HEK293 (cell line): Measurements from ENCODE around the gene ADAMTSL3.

Source experiments
- CTCF ChIA-PET: fragments of 350-600 bp; formaldehyde crosslinking; extraction: SDS; loops from one replicate; lab custom pipeline; 2021; ENCODE audit warnings: antibody characterized with exemption; lab: Yijun Ruan, JAX
- POLR2A ChIA-PET: fragments of 300-600 bp; formaldehyde crosslinking; extraction: SDS; loops from one replicate; lab custom pipeline; 2020; ENCODE audit warnings: antibody characterized with exemption, inconsistent platforms; lab: Yijun Ruan, JAX
- H3K27ac ChIP-seq: fragments of 200-500 bp; sonication (Bioruptor generic); 2 replicates; pipeline ENCODE4 v1.5.1; 2014; ENCODE audit warnings: low read depth, low read length, control low read depth, inconsistent platforms; ENCODE audit errors: extremely low read depth
- H3K36me3 ChIP-seq, 2 experiments: fragments of 200-500 bp in 1 of 2; sonication (Bioruptor generic) in 1 of 2; 1 replicate in 1 of 2; 2 replicates in 1 of 2; pipeline ENCODE4 v1.5.1; 2014 to 2017; ENCODE audit warnings: inconsistent platforms in 2 of 2, low read length in 2 of 2; ENCODE audit not compliant: control insufficient read depth in 2 of 2, insufficient read depth in 1 of 2
- H3K4me1 ChIP-seq: fragments of 200-500 bp; sonication (Bioruptor generic); 2 replicates; pipeline ENCODE4 v1.5.1; 2014; ENCODE audit warnings: mild to moderate bottlenecking, low read length, inconsistent platforms; ENCODE audit not compliant: control insufficient read depth, insufficient read depth
- H3K4me3 ChIP-seq: 2 replicates; pipeline ENCODE4 v1.5.1; 2011; ENCODE audit warnings: low read depth, mild to moderate bottlenecking, control low read depth, low read length, moderate library complexity
- H3K9me3 ChIP-seq: fragments of 200-500 bp; sonication (Bioruptor generic); 2 replicates; pipeline ENCODE4 v1.5.1; 2014; ENCODE audit warnings: low read depth, low read length, inconsistent platforms; ENCODE audit not compliant: control insufficient read depth, insufficient read depth
- SCRT2 ChIP-seq: fragments of 450-650 bp; formaldehyde crosslinking; IDR thresholded peaks from 2 replicates; pipeline ENCODE4 v1.5.1; 2016; ENCODE audit warnings: missing biosample characterization, missing genetic modification characterization
- SP2 ChIP-seq: fragments of 450-650 bp; formaldehyde crosslinking; IDR thresholded peaks from 2 replicates; pipeline ENCODE4 v1.5.1; 2016; ENCODE audit warnings: missing biosample characterization, missing genetic modification characterization
- TRIM28 ChIP-seq: IDR thresholded peaks from 2 replicates; pipeline ENCODE4 v1.6.1; 2011; ENCODE audit warnings: low read length, control low read depth, borderline replicate concordance
- ZEB2 ChIP-seq: fragments of 450-650 bp; formaldehyde crosslinking; IDR thresholded peaks from 2 replicates; pipeline ENCODE4 v1.5.1; 2016; ENCODE audit warnings: missing biosample characterization, missing genetic modification characterization
- ZFP3 ChIP-seq: fragments of 450-650 bp; formaldehyde crosslinking; IDR thresholded peaks from 2 replicates; pipeline ENCODE4 v1.5.1; 2016; ENCODE audit warnings: low read depth, missing biosample characterization, missing genetic modification characterization
- ZFP69B ChIP-seq: fragments of 450-650 bp; formaldehyde crosslinking; IDR thresholded peaks from 2 replicates; pipeline ENCODE4 v1.5.1; 2016; ENCODE audit warnings: missing biosample characterization, missing genetic modification characterization
- ZNF335 ChIP-seq: fragments of 450-650 bp; formaldehyde crosslinking; conservative IDR thresholded peaks from 2 replicates; pipeline ENCODE4 v1.5.1; 2016; ENCODE audit warnings: missing biosample characterization, missing genetic modification characterization
- ZNF624 ChIP-seq: fragments of 450-650 bp; formaldehyde crosslinking; IDR thresholded peaks from 2 replicates; pipeline ENCODE4 v1.5.1; 2017; ENCODE audit warnings: missing biosample characterization, missing genetic modification characterization
- ZNF677 ChIP-seq: fragments of 450-650 bp; IDR thresholded peaks from 2 replicates; pipeline ENCODE4 v1.5.0; 2018; ENCODE audit warnings: missing biosample characterization, mild to moderate bottlenecking, missing genetic modification characterization, moderate library complexity
- ZSCAN30 ChIP-seq: fragments of 450-650 bp; IDR thresholded peaks from 2 replicates; pipeline ENCODE4 v1.5.1; 2018; ENCODE audit warnings: missing biosample characterization, mild to moderate bottlenecking, missing genetic modification characterization, moderate library complexity
- ZXDB ChIP-seq: fragments of 450-650 bp; formaldehyde crosslinking; IDR thresholded peaks from 2 replicates; pipeline ENCODE4 v1.5.1; 2016; ENCODE audit warnings: missing biosample characterization, missing genetic modification characterization
- TF ChIP-seq, protein P1 (sequence below): fragments of 450-650 bp; formaldehyde crosslinking; IDR thresholded peaks from 2 replicates; pipeline ENCODE4 v1.5.1; 2016; ENCODE audit warnings: missing biosample characterization, missing genetic modification characterization, borderline replicate concordance
- TF ChIP-seq, protein P2 (sequence below): fragments of 450-650 bp; formaldehyde crosslinking; IDR thresholded peaks from 2 replicates; pipeline ENCODE4 v1.5.1; 2016; ENCODE audit warnings: missing biosample characterization, missing genetic modification characterization
- TF ChIP-seq, protein P3 (sequence below): fragments of 450-650 bp; formaldehyde crosslinking; IDR thresholded peaks from 2 replicates; pipeline ENCODE4; 2016; ENCODE audit warnings: missing biosample characterization, missing genetic modification characterization
- TF ChIP-seq, protein P4 (sequence below): fragments of 450-650 bp; formaldehyde crosslinking; IDR thresholded peaks from 2 replicates; pipeline ENCODE4 v1.5.1; 2016; ENCODE audit warnings: missing biosample characterization, missing genetic modification characterization
- TF ChIP-seq, protein P5 (sequence below): fragments of 450-650 bp; IDR thresholded peaks from 2 replicates; pipeline ENCODE4 v1.5.1; 2018; ENCODE audit warnings: missing biosample characterization, mild to moderate bottlenecking, missing genetic modification characterization
- TF ChIP-seq, protein P6 (sequence below): fragments of 450-650 bp; formaldehyde crosslinking; IDR thresholded peaks from 2 replicates; pipeline ENCODE4 v1.5.1; 2016; ENCODE audit warnings: missing biosample characterization, missing genetic modification characterization

Gene ADAMTSL3

DNA sequence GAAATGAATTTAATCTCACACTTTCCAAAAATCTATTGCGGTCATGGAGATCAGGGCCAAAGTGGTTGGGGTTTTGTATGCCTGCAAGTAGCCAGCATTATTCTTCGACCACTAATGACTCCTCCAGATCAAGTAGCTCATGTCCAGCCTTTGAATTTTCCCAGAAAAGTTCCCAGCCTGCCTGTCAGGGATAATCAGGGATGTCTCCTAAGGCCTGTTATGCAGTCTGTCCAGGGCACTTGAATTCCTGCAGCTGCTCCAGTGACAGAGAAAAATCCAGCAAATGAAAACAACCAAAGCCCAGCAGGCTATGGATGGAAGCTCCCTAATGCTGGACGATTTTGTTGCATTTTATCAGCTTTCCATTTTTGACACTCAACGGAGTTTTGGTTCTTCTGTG, 215.4 kb downstream of the ADAMTSL3 start (continued):
- TF ChIP-seq ZXDB (tag by site-specific recombination) (no peak), ZFP69B (tag by site-specific recombination) (no peak), SP2 (tag by site-specific recombination) (no peak)

DNA sequence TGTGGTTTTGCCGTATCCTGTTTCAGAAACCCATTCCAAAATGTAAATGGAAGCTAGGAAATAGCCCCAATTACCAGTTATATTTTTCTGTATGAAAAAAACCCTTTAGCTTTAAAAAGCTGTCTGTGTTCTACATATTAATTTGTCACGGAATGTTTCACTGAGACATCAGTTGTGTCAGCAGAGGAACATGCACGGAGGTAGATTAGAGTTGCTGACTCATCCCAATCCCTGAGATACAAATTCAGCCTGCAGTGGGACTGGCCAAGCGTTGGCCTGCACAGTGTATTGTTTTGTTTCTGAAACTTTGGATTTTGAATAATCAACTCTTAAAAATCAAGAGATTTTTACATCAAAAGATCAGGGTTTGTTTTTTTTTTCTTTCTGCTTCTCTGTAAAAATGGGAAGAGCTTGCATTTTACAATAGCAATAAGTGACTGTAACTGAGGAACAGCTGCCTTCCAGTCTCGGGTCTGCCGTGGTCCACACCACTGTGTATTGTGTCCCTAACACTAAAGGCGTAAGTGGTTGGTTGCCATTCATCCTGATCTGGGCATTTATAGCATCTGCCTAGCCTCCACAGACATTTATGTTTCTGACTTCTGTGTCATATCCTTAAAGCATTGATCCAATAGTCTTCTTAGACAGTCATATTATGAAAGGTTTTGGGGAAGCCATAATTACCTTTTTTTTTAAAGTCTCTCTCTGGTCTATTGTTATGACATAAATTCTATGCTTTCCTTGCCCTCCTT, 218.1 kb downstream of the ADAMTSL3 start:
- TF ChIP-seq ZSCAN30 (tag by site-specific recombination) (no peak), ZNF335 (tag by site-specific recombination) (peak; percentile 76), ZNF624 (tag by site-specific recombination) (no peak), SCRT2 (tag by site-specific recombination) (no peak)
- TF ChIP-seq, protein P1, sequence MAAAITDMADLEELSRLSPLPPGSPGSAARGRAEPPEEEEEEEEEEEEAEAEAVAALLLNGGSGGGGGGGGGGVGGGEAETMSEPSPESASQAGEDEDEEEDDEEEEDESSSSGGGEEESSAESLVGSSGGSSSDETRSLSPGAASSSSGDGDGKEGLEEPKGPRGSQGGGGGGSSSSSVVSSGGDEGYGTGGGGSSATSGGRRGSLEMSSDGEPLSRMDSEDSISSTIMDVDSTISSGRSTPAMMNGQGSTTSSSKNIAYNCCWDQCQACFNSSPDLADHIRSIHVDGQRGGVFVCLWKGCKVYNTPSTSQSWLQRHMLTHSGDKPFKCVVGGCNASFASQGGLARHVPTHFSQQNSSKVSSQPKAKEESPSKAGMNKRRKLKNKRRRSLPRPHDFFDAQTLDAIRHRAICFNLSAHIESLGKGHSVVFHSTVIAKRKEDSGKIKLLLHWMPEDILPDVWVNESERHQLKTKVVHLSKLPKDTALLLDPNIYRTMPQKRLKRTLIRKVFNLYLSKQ (tag by site-specific recombination): no peak
- TF ChIP-seq, protein P2, sequence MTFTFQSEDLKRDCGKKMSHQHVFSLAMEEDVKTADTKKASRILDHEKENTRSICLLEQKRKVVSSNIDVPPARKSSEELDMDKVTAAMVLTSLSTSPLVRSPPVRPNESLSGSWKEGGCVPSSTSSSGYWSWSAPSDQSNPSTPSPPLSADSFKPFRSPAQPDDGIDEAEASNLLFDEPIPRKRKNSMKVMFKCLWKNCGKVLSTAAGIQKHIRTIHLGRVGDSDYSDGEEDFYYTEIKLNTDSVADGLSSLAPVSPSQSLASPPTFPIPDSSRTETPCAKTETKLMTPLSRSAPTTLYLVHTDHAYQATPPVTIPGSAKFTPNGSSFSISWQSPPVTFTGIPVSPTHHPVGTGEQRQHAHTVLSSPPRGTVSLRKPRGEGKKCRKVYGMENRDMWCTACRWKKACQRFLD (tag by site-specific recombination): no peak
- TF ChIP-seq, all 188 proteins: peak for 1
- Histone ChIP-seq H3K4me3 (no peak overlapping the region), H3K4me1 (no peaks in the 10 kb centered on the region), H3K9me3 (no peaks in the 10 kb centered on the region), H3K36me3 (no peaks in the 10 kb centered on the region), H3K27ac (no peak overlapping the region)
- ChIA-PET POLR2A (no interaction called here), CTCF (interaction anchor here (0.9 kb wide), 1 partner anchor 164 kb away, joined by 3 read pairs; no protein-coding TSS in a partner anchor)

DNA sequence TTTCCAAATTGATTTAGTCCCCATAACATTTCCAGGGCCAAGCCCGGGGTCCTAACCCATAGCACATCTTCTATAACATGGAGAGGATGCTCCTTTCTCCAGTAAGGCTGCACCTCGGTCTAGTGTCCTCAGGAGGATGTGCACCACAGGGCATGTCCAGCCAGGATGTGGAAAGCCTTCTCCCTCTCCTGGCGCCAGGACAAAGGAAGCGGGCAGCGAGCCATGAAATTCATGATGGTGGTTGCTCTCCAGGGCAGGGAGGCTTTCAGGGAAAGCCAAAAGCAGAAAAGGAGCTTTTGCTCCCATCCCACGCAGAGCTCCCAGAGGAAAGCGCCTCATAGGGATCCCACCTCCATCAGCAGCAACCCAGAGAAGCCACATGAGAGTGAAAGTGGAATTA, 220.0 kb downstream of the ADAMTSL3 start:
- Histone ChIP-seq H3K9me3 (no peaks in the 10 kb centered on the region), H3K4me1 (no peaks in the 10 kb centered on the region), H3K4me3 (no peak overlapping the region), H3K27ac (no peak overlapping the region), H3K36me3 (no peaks in the 10 kb centered on the region)
- POLR2A ChIA-PET: no interaction called here
- TF ChIP-seq ZEB2: no peak
- TF ChIP-seq, protein P3, sequence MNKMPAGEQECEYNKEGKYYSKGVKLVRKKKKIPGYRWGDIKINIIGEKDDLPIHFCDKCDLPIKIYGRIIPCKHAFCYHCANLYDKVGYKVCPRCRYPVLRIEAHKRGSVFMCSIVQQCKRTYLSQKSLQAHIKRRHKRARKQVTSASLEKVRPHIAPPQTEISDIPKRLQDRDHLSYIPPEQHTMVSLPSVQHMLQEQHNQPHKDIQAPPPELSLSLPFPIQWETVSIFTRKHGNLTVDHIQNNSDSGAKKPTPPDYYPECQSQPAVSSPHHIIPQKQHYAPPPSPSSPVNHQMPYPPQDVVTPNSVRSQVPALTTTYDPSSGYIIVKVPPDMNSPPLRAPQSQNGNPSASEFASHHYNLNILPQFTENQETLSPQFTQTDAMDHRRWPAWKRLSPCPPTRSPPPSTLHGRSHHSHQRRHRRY (tag by site-specific recombination): no peak
- TF ChIP-seq, protein P4, sequence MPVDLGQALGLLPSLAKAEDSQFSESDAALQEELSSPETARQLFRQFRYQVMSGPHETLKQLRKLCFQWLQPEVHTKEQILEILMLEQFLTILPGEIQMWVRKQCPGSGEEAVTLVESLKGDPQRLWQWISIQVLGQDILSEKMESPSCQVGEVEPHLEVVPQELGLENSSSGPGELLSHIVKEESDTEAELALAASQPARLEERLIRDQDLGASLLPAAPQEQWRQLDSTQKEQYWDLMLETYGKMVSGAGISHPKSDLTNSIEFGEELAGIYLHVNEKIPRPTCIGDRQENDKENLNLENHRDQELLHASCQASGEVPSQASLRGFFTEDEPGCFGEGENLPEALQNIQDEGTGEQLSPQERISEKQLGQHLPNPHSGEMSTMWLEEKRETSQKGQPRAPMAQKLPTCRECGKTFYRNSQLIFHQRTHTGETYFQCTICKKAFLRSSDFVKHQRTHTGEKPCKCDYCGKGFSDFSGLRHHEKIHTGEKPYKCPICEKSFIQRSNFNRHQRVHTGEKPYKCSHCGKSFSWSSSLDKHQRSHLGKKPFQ (tag by site-specific recombination): no peak
- TF ChIP-seq, protein P5, sequence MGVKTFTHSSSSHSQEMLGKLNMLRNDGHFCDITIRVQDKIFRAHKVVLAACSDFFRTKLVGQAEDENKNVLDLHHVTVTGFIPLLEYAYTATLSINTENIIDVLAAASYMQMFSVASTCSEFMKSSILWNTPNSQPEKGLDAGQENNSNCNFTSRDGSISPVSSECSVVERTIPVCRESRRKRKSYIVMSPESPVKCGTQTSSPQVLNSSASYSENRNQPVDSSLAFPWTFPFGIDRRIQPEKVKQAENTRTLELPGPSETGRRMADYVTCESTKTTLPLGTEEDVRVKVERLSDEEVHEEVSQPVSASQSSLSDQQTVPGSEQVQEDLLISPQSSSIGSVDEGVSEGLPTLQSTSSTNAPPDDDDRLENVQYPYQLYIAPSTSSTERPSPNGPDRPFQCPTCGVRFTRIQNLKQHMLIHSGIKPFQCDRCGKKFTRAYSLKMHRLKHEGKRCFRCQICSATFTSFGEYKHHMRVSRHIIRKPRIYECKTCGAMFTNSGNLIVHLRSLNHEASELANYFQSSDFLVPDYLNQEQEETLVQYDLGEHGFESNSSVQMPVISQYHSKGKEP (tag by site-specific recombination): no peak
- TF ChIP-seq ZNF335 (tag by site-specific recombination): no peak
- TF ChIP-seq ZFP3 (tag by site-specific recombination): no peak
- TF ChIP-seq, protein P6, sequence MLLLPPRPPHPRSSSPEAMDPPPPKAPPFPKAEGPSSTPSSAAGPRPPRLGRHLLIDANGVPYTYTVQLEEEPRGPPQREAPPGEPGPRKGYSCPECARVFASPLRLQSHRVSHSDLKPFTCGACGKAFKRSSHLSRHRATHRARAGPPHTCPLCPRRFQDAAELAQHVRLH: no peak
- no peak for TF ChIP-seq ZNF677
- no peak for TF ChIP-seq TRIM28
- CTCF ChIA-PET: interaction anchor here (0.6 kb wide), 1 partner anchor 48 kb away, joined by 4 read pairs; no protein-coding TSS in a partner anchor
